Measurements from ENCODE around the gene JARID2. TPM values are rescaled to one million over a fixed set of nuclear protein-coding genes. Genes with fewer than 3 reads are reported as not detected.

The JARID2 gene
- total RNA-seq, 1 donor from 2014 or later = 43.9 TPM

- no peak for DNase-seq (ENCODE audit: extremely low spot score, unreplicated experiment)
- no peak for TF ChIP-seq CTCF (conservative IDR thresholded peaks at IDR 0.05)
- H3K4me3 Mint-ChIP-seq = no peak overlapping the region
- peaks cover 13% of the 10 kb centered on the region for H3K36me3 Mint-ChIP-seq
- no peaks in the 10 kb centered on the region for H3K27me3 Mint-ChIP-seq
- peaks cover 37% of the 10 kb centered on the region for H3K4me1 Mint-ChIP-seq (ENCODE audit: unreplicated experiment)
- no peak overlapping the region for H3K27ac Mint-ChIP-seq
- peaks cover under 1% of the 10 kb centered on the region for H3K9me3 Mint-ChIP-seq
These were observed 150.9 kb downstream of the JARID2 start for GRCh38 chr6:15396808-15397207.

- peaks cover 8% of the 10 kb centered on the region for H3K36me3 Mint-ChIP-seq
- TF ChIP-seq CTCF (conservative IDR thresholded peaks at IDR 0.05) = no peak
- H3K27me3 Mint-ChIP-seq = no peaks in the 10 kb centered on the region
- no peak overlapping the region for H3K27ac Mint-ChIP-seq
- no peaks in the 10 kb centered on the region for H3K9me3 Mint-ChIP-seq
- no peak for DNase-seq (ENCODE audit: extremely low spot score, unreplicated experiment)
- H3K4me3 Mint-ChIP-seq = no peak overlapping the region
- H3K4me1 Mint-ChIP-seq (ENCODE audit: unreplicated experiment) = peaks cover 50% of the 10 kb centered on the region
These were observed 152.9 kb downstream of the JARID2 start for GRCh38 chr6:15398633-15399275.

GRCh38 chr6:15399641-15400470 lies 154.0 kb downstream of the JARID2 start:
- Mint-ChIP-seq H3K9me3 (no peaks in the 10 kb centered on the region), H3K27ac (peak overlapping the region; percentile 88), H3K4me1 (ENCODE audit: unreplicated experiment) (peaks cover 59% of the 10 kb centered on the region), H3K27me3 (no peaks in the 10 kb centered on the region), H3K36me3 (no peaks in the 10 kb centered on the region), H3K4me3 (peak overlapping the region; percentile 83)
- no peak for TF ChIP-seq CTCF (conservative IDR thresholded peaks at IDR 0.05)
- no peak for DNase-seq (ENCODE audit: extremely low spot score, unreplicated experiment)

- no peaks in the 10 kb centered on the region for H3K36me3 Mint-ChIP-seq
- H3K4me3 Mint-ChIP-seq = peak overlapping the region; percentile 83
- H3K4me1 Mint-ChIP-seq (ENCODE audit: unreplicated experiment) = peaks cover 66% of the 10 kb centered on the region
- H3K27me3 Mint-ChIP-seq = no peaks in the 10 kb centered on the region
- no peaks in the 10 kb centered on the region for H3K9me3 Mint-ChIP-seq
- no peak for DNase-seq (ENCODE audit: extremely low spot score, unreplicated experiment)
- peak overlapping the region; percentile 88 for H3K27ac Mint-ChIP-seq
- no peak for TF ChIP-seq CTCF (conservative IDR thresholded peaks at IDR 0.05)
These were observed 154.7 kb downstream of the JARID2 start for GRCh38 chr6:15400572-15401004.

GRCh38 chr6:15401120-15401519 lies 155.3 kb downstream of the JARID2 start:
- Mint-ChIP-seq H3K4me3 (peak overlapping the region; percentile 83), H3K4me1 (ENCODE audit: unreplicated experiment) (peaks cover 70% of the 10 kb centered on the region), H3K36me3 (no peaks in the 10 kb centered on the region), H3K27me3 (no peaks in the 10 kb centered on the region), H3K27ac (peak overlapping the region; percentile 88), H3K9me3 (no peaks in the 10 kb centered on the region)
- DNase-seq (ENCODE audit: extremely low spot score, unreplicated experiment) = no peak
- no peak for TF ChIP-seq CTCF (conservative IDR thresholded peaks at IDR 0.05)
